Activated B cell treated with CpG ODN at 0.5 μM for 24 hours (primary cell): Measurements from ENCODE around the gene ATL1. TPM values are rescaled to one million over a fixed set of nuclear protein-coding genes. Genes with fewer than 3 reads are reported as not detected.
"Not testable (repeated sequence)": the region's sequence is repeated elsewhere in the genome, so short reads cannot be mapped to it uniquely, and the experiment has no call there.

ENCODE experiments used
- ATAC-seq: fragments of 200-7000 bp; cut with Tn5 transposase; one replicate; pipeline ENCODE4 v1.10.0; 2021; ENCODE audit warnings: low read depth, mild to moderate bottlenecking, moderate library complexity
- CTCF ChIA-PET: fragments of 350-600 bp; sonication (Branson Sonifier 250); formaldehyde crosslinking; loops from one replicate; lab custom pipeline; 2021; ENCODE audit warnings: antibody characterized with exemption; lab: Charles Lee
- POLR2A ChIA-PET: fragments of 350-600 bp; sonication (Branson Sonifier 250); formaldehyde crosslinking; loops from one replicate; lab custom pipeline; 2021; ENCODE audit warnings: antibody characterized with exemption; lab: Charles Lee
- DNase-seq: peaks from one replicate; pipeline ENCODE4 v3.0.0; 2022
- H3K27ac Mint-ChIP-seq: one replicate; pipeline ENCODE4 v1.8.0; 2020; ENCODE audit warnings: mixed read lengths
- H3K27me3 Mint-ChIP-seq: one replicate; pipeline ENCODE4 v1.8.0; 2021; ENCODE audit warnings: mixed read lengths
- H3K36me3 Mint-ChIP-seq: one replicate; pipeline ENCODE4 v1.8.0; 2021; ENCODE audit warnings: low read depth, mixed read lengths
- H3K4me1 Mint-ChIP-seq: one replicate; pipeline ENCODE4 v1.8.0; 2021; ENCODE audit warnings: mixed read lengths
- H3K4me3 Mint-ChIP-seq: one replicate; pipeline ENCODE4 v1.8.0; 2020; ENCODE audit warnings: mild to moderate bottlenecking, mixed read lengths
- H3K9me3 Mint-ChIP-seq: one replicate; pipeline ENCODE4 v1.8.0; 2020; ENCODE audit warnings: mixed read lengths
- intact Hi-C: fragments of 100-400 bp; cut with micrococcal nuclease; formaldehyde crosslinking; loops from one replicate; pipeline ENCODE4 v1.15.1; 2024
- total RNA-seq: library from RNA; stranded (reverse); gene quantifications from 2 replicates; pipeline ENCODE4 v1.2.3, GENCODE V29; 2022
- TF ChIP-seq, protein P1 (sequence below): fragments of 200-600 bp; IDR thresholded peaks from one replicate; pipeline ENCODE4 v1.8.0; 2022; ENCODE audit warnings: antibody characterized with exemption, mild to moderate bottlenecking

The ATL1 gene
- total RNA-seq, 1 donor from 2014 or later, result 0.49 TPM

DNA sequence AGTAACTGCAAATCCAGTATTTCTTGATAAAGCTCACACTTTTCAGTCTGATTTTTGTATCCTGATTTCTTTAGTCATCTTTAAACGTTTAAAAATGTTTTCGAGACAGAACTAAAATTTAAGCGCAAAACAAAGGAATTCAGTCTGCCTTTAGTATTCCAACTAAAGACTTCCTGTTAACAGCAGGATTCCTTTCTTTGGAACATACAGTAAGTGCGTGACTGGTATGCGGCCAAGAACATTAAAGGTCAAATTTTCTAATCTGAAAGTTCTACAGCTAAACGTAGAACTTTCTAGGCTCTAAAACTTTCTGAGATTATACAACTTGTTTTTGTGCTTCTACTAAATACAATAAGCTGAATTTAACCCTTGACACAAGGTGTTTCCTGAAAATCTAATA, 98.3 kb downstream of the ATL1 start:
- intact Hi-C loops, result no loop called here
- DNase-seq (no peak), ATAC-seq (no peak)
- H3K4me1 Mint-ChIP-seq, result peaks cover 54% of the 10 kb centered on the region
- no peaks in the 10 kb centered on the region for H3K9me3 Mint-ChIP-seq
- CTCF ChIA-PET, result interaction anchor here (1.0 kb wide), 1 partner anchor 30 kb away, joined by 3 read pairs; no protein-coding TSS in a partner anchor
- H3K36me3 Mint-ChIP-seq, result peaks cover 45% of the 10 kb centered on the region
- POLR2A ChIA-PET, result no interaction called here
- H3K27me3 Mint-ChIP-seq, result no peaks in the 10 kb centered on the region
- TF ChIP-seq, protein P1, sequence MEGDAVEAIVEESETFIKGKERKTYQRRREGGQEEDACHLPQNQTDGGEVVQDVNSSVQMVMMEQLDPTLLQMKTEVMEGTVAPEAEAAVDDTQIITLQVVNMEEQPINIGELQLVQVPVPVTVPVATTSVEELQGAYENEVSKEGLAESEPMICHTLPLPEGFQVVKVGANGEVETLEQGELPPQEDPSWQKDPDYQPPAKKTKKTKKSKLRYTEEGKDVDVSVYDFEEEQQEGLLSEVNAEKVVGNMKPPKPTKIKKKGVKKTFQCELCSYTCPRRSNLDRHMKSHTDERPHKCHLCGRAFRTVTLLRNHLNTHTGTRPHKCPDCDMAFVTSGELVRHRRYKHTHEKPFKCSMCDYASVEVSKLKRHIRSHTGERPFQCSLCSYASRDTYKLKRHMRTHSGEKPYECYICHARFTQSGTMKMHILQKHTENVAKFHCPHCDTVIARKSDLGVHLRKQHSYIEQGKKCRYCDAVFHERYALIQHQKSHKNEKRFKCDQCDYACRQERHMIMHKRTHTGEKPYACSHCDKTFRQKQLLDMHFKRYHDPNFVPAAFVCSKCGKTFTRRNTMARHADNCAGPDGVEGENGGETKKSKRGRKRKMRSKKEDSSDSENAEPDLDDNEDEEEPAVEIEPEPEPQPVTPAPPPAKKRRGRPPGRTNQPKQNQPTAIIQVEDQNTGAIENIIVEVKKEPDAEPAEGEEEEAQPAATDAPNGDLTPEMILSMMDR, result no peak
- no peak overlapping the region for H3K4me3 Mint-ChIP-seq
- no peak overlapping the region for H3K27ac Mint-ChIP-seq

DNA sequence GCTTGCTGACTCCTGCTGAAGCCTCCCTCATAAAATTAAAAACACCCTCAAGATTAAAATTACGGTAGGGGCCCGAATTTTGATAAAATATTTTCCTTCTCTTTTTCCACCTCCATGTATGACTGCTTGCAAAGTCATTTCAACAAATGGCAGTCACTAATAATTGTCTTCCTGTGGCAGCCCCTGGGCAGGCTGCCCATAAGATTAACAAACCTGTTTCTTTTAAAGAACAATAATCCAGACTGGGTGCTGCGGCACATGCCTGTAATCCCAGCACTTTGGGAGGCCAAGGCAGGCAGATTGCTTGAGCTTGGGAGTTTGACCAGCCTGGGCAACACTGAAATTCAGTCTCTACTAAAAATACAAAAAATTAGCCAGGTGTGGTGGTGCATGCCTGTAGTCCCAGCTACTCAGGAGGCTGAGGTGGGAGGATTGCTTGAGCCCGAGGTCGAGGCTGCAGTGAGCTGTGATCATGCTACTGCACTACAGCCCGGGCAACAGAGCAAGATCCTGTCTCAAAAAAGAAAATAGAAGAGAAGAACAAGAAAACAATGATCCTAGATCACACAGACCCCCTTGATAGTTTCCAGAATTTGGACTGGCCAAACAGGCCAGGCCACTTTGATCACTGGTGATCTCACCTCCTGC, 99.5 kb downstream of the ATL1 start:
- Mint-ChIP-seq H3K9me3 (no peaks in the 10 kb centered on the region), H3K27ac (no peak overlapping the region), H3K27me3 (no peaks in the 10 kb centered on the region), H3K4me3 (no peak overlapping the region), H3K36me3 (peaks cover 54% of the 10 kb centered on the region), H3K4me1 (peaks cover 56% of the 10 kb centered on the region)
- CTCF ChIA-PET, result interaction anchor here (1.2 kb wide), 1 partner anchor 40 kb away, joined by 3 read pairs; no protein-coding TSS in a partner anchor
- POLR2A ChIA-PET, result no interaction called here
- no peak for ATAC-seq
- DNase-seq, result no peak
- TF ChIP-seq, protein P1, result no peak
- intact Hi-C loops, result no loop called here

DNA sequence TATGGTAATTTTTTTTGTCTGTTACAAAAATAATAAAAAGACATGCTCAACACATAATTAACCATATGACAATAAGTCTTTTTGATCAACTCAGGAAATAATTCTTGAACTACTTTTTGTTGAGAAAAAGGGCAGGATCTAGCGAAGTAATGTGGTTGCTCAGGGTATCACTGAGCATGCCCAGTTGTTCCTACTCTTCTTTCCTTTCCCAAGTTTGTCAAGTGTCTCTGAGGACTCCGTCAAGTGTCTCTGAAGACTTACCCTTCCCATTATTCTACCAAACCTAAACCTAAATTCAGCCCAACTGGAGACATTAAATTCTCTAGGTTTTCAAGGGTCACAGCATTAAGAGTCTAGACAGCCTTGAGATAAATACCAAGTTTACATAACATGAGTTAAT, 104.6 kb downstream of the ATL1 start:
- CTCF ChIA-PET, H3K27me3 Mint-ChIP-seq, ATAC-seq, H3K4me3 Mint-ChIP-seq, DNase-seq, H3K27ac Mint-ChIP-seq, POLR2A ChIA-PET, H3K9me3 Mint-ChIP-seq: not testable (repeated sequence)
- intact Hi-C loops, result loop anchor here (10.0 kb wide), 2 partner anchors 800 to 1180 kb away; no protein-coding TSS in a partner anchor
- peaks cover 50% of the 10 kb centered on the region for H3K36me3 Mint-ChIP-seq
- H3K4me1 Mint-ChIP-seq, result peaks cover 53% of the 10 kb centered on the region

DNA sequence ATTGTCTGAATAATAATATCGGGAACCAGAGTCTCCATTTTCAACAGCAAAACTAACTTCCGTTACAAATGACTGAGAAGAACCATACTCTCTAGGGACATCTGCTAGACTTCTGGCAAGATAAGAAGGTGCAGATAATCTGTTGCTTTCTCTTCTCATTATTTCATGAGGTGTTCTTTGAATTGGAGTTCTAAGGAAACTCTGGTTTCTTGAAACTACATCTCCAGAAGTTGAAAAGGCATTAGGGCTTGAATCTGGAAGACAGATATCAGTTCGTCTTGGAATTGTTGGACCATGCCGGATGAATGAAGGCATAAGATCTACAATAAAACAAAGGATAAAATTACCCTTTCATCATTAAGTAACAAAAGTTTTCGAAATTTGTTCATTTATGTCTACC, 105.4 kb downstream of the ATL1 start:
- H3K9me3 Mint-ChIP-seq, H3K27me3 Mint-ChIP-seq, POLR2A ChIA-PET, DNase-seq: not testable (repeated sequence)
- ATAC-seq, result peak; percentile 31
- CTCF ChIA-PET, result interaction anchor here (1.7 kb wide), 1 partner anchor 50 kb away, joined by 9 read pairs; no protein-coding TSS in a partner anchor
- H3K4me3 Mint-ChIP-seq, result peak overlapping the region; percentile 70
- peaks cover 46% of the 10 kb centered on the region for H3K4me1 Mint-ChIP-seq
- intact Hi-C loops, result loop anchor here (5.0 to 10.0 kb wide), 4 partner anchors 157 to 1180 kb away; no protein-coding TSS in a partner anchor
- H3K27ac Mint-ChIP-seq, result peak overlapping the region; percentile 71
- H3K36me3 Mint-ChIP-seq, result peaks cover 43% of the 10 kb centered on the region

DNA sequence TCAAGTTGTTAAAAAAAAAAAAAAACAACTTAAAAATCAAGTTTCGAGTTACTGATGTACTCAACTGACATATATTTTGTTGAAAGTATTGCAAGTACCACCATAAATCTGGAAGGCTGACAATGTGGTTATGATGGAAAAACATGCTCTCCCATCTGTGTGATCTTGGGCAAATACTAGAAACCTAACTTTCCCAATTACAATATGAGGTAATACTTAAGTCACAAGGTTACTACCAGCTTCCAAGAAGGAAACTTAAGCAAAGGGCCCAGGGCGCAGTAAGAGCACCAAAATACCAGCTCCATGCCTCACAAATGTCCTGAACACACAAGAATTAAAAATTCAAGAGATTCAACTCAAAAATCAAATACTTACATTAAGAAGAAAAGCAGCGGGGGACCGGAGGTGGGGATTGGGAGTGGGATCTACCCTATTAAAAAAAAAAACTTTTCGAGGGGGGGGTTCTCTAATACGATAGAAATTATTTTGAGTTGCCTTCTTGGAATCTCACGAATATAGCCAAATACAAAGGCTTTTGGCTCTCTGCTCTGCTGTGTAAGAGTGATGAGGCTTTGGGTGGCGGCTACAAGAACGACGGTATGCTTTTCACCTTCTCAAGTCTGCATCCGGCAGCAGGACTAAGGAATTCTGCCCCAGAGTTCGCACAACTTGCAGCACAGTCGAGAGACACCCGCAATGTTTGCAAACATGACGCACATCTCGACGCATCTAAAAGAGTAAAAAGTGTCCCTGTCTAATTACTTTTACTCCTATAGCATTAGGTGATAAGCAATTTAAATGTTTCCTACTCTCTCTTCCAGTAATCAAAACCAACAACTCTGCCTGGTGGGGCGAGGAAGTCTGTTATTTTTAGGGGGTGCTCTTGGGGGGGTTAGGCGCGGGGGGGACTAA, 107.1 kb downstream of the ATL1 start:
- H3K36me3 Mint-ChIP-seq, result peaks cover 27% of the 10 kb centered on the region
- H3K4me3 Mint-ChIP-seq, result no peak overlapping the region
- no peaks in the 10 kb centered on the region for H3K9me3 Mint-ChIP-seq
- no peaks in the 10 kb centered on the region for H3K27me3 Mint-ChIP-seq
- intact Hi-C loops, result loop anchor here (2.0 to 10.0 kb wide), 7 partner anchors 14 to 1178 kb away; no protein-coding TSS in a partner anchor
- TF ChIP-seq, protein P1, result no peak
- POLR2A ChIA-PET, result interaction anchor here (0.6 to 1.2 kb wide), 6 partner anchors 31 to 1161 kb away, joined by 3 to 7 read pairs (median 4); no protein-coding TSS in a partner anchor
- H3K27ac Mint-ChIP-seq, result no peak overlapping the region
- DNase-seq, result no peak
- CTCF ChIA-PET, result interaction anchor here (1.7 to 1.8 kb wide), 2 partner anchors 47 to 48 kb away, joined by 4 to 9 read pairs; no protein-coding TSS in a partner anchor
- ATAC-seq, result peak; percentile 7
- H3K4me1 Mint-ChIP-seq, result peaks cover 34% of the 10 kb centered on the region
